Adrenal gland (tissue), 5 donors: ENCODE data around the gene GPR4.

ENCODE experiments used
- POLR2A ChIP-seq, 2 donors: fragments of 450-650 bp; IDR thresholded peaks; one replicate each; pipeline ENCODE4 v1.6.1; 2017; ENCODE audit warnings: antibody characterized with exemption in 2 of 2, mild to moderate bottlenecking in 2 of 2, moderate library complexity in 1 of 2
- TF ChIP-seq, protein P1 (sequence below), 6 experiments: fragments of 450-650 bp in 4 of 6; fragments of 200-600 bp in 2 of 6; sonication (generic) in 1 of 6; IDR thresholded peaks; 1 replicate in 5 of 6; 2 replicates in 1 of 6; pipeline versions ENCODE4 v1.5.1 to v1.8.0; 2016 to 2021; ENCODE audit warnings: antibody characterized with exemption in 6 of 6, mild to moderate bottlenecking in 2 of 6, moderate library complexity in 1 of 6
- donor health status: DM: no; HTN: no; CAD: no.

DNA sequence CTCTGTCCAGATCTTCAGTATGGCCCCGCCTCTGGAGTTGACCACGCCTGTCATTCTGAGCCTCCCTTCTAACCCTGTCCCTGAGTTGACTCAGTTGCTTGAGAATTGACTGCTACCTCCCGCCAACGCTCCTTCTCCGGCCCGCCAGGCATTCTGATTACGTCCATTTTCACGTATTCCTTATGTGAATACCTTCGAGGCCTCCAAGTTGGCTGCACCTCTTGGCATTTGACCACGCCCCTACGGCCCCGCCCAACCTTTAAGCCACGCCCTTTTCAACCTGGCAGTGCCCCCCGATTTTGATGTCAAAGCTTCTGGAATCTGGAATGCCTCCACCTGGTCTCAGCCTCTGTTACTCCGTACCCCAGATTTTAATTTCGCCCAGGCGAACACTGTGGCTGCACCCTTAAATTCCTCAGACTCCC lies 38.8 kb upstream of the GPR4 start:
- TF ChIP-seq POLR2A (IDR thresholded peaks at IDR 0.05): peak in 1 of 2 donors; percentile 23
- TF ChIP-seq, protein P1, sequence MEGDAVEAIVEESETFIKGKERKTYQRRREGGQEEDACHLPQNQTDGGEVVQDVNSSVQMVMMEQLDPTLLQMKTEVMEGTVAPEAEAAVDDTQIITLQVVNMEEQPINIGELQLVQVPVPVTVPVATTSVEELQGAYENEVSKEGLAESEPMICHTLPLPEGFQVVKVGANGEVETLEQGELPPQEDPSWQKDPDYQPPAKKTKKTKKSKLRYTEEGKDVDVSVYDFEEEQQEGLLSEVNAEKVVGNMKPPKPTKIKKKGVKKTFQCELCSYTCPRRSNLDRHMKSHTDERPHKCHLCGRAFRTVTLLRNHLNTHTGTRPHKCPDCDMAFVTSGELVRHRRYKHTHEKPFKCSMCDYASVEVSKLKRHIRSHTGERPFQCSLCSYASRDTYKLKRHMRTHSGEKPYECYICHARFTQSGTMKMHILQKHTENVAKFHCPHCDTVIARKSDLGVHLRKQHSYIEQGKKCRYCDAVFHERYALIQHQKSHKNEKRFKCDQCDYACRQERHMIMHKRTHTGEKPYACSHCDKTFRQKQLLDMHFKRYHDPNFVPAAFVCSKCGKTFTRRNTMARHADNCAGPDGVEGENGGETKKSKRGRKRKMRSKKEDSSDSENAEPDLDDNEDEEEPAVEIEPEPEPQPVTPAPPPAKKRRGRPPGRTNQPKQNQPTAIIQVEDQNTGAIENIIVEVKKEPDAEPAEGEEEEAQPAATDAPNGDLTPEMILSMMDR (IDR thresholded peaks at IDR 0.05): no peak
